Fibroblast of the conjunctiva (primary cell): Measurements from ENCODE around the gene ADAM12.

Experiments
- DNase-seq: peaks from one replicate; pipeline ENCODE4 v3.0.0-alpha.2; 2010; ENCODE audit warnings: low read depth

ADAM12 gene

DNA sequence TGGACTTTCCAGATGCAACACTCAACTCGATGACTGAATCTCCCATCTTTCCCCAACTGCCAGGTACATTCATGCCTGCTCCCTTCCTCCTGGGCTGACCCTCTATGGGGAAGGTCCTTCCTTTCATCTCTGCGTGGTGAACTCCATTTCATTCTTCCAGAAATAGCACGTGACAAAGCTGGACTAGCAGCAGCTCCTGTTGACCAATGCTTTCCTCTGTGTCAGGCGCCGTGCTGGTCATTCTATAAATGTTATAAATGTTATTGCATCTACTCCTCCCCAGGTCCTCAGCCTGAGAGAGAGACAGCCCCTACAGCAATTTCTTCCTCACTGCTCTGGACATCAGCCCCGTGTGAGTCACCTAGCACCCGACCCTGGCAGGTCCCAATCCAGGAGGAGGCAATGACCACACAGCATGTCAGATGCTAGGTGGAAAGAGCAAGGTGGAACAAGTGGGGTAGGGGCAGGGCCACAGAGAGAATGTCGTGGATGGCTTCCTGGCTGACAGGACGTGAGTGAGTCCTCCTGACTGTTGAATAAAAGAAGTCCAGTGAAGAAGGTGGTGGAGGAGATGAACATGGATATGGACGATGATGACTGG lies 178.1 kb downstream of the ADAM12 start:
- no peak for DNase-seq

DNA sequence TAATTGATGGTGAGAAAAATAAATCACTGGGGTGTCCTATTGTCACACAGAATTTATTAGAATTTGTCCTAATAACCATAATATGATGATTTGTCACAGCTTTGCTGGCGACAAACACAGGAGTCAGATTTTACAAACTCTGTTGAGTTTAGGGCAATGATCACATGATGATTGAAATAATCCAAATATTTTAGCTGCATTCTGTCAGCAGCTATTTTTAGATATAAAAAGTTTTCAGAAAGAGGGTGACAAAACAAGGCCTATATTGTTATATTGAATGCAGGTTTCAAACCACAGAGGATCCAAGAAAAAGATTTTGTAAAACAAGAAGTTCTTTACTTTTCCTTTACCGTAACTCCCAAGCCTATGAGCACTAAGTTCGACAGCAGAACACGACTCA lies 178.8 kb downstream of the ADAM12 start:
- DNase-seq: no peak

DNA sequence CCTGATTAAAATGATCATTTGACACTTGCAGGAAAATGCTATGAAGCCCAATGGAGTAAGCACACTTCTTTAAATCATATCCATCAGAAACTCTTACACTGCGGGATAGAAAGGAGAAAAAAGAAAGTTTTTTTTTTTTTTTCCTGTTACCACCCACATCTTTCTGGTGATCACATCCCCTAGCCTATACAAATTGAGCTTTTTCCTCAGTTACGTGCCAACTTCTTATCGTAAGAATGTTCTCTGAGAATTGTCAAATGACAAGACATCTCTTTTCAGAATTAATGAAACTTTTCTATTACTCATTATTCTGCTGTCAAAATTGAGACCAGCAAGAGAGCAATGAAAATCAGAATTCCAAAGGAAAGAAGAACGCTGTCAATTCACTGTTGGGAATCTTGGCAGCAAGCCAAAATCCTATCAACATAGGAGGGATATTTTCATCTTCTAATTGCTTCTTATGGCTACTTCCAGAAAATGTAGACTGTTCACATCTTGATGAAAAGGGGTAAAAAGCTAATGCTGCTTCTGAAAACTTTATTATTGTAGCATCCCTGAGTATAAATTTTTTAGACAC lies 179.5 kb downstream of the ADAM12 start:
- DNase-seq: no peak

DNA sequence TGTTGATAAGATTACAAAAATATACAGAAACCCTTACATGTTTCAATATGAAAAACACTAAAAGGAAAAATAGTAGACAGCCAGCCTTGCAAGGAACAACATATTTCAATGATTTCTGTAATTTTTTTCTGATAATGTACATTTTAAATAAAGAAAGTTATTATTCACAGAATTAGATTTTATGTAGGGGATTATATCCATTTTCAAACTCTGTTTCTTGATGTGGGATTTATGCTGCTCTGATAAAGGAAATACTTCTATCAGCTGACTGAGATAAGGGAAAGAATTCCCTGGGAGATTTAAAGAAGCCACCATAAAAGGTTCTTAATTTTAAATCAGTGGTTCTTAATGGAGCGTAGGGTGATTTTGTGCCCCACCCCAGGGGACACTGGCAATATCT lies 180.4 kb downstream of the ADAM12 start:
- no peak for DNase-seq

DNA sequence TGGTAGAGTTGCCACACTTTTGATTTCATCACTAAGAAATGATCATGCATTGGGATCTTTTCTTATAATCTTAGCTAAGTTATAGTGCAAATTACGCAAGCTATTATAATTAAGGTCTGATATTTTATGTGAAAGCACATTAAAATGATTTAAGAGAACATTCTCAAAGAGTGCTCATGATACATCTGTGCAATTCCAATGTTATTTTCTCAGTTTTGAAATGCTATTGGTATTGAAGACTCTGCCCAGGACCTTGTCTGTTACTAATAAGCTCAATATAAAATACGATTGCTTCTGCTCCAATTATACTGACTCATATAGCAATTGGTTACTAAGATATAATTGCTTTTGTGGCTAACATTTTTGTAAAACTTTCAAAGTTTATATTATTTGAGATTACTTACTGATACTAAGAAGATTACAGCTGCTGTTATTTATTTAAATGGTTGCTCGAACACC lies 180.9 kb downstream of the ADAM12 start:
- no peak for DNase-seq

DNA sequence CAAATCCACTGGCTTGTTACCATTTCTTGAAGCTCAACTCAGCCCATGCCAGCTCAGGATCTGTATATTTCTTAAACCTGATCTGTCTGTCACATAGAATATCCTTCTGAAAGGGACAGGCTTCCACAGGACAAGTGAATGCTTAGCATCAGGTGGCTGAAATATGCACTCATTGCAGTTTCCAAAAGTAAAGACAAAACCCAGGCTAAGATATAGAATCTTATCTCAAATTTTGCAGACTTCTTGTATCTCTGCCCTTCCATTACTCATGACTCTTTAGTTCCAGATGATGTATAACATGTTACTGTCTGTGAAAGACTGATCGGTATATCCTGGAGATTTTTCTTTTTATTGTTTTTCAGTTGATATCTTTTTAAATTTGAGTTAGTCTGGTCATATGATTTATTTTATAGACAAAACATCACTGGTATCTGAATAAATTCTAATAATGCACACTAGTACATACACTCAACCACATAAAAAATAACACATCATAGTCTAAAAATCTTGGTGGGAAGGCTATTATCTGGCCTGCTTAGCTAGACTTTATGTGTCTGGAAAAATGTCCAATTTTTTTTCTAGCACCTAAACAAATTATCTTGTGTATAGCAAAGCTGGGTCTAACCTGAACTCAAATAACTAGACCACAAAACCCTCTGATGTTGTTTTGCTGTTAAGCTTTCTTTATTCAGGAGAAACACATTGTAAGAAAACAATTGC lies 182.6 kb downstream of the ADAM12 start:
- no peak for DNase-seq

DNA sequence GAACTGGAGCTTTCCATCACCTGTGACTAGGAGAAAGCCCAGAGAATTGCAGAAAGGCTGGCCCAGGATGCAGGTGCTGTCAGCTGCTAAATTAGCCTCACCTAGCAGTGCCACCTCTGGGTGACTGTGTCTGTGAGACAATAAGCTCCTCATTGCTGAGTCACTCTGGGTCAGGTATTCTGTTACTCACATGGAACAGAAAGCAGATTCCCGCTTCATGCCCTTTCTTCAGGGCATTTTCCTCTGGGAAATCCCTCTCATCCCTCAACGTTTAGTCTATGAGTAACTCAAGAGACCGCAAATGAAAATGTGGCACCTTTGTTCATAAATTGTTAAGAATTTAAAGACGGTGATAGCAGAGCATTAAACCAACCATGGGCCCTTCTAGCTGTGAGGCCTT lies 184.0 kb downstream of the ADAM12 start:
- no peak for DNase-seq

DNA sequence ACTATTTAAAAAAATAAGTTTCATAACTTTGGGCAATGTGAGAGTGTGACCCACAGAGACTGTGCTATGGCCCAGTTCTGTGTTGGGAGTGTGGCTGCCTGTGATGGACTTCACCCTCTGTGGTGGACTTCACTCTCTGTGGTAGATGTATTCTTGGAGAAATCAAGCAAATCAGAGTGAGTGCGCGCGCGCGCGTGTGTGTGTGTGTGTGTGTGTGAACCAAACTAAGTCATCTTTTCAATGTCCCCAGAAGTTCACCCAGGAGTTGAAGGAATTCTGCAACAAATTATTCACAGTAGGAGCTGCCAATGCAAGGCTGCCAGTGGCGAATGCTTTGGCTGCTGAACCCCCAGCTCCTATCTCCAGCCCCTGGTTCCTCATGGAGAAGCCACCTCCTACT lies 184.5 kb downstream of the ADAM12 start:
- no peak for DNase-seq

DNA sequence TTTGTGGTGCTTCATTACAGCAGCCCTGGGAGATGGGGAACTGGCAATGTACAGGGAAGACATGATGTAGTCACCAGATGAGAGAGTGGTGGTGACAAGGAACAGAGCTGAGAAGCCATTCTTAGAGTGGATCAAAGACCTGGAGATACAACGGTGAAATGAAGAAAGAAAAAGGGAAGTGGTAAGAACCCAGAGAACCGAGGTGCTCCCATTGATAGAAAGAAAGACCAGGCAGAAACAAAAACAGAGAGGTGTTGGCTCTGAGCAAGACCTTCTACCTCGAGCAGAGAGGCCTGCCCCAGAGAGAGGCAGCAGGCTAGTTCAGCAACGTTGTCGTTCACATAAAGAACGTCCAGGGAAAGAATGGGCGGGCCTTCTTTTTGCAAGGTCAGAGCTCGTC lies 186.7 kb downstream of the ADAM12 start:
- no peak for DNase-seq

DNA sequence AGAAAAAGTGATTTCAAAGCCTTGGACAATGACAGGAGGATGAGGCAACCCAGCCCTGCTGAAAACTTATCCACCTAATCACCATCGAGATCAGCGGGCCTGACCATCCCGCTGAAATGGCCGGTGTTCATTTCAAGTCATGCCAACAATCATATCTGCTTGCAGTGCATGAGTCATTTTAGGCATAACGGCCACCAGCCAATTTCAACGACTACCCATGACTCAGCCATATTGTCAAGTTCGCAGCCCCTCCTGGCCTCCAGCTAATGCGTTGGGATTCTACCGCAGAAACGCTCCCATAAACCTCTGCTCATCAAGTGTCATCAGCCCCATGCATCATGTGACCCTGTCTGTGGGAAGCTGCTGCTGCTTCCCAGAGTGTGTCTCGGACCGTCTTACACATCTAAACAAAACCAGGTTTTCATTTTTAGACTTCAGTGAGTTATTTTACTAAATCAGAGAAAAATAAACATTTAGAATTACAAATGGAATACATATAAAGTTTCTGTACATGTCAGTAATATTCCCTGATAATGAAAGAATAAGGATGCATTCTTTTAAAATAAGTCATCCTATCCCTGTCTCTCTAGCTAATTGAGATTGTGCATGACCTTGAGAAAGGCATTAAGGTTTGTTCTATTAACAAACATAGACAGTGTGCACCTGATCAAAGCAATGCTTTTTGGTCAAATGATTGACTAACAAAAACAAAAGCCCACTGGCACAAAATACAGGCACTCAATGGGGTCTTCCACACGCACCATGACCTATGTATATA lies 188.9 kb downstream of the ADAM12 start:
- peak; percentile 94 for DNase-seq

DNA sequence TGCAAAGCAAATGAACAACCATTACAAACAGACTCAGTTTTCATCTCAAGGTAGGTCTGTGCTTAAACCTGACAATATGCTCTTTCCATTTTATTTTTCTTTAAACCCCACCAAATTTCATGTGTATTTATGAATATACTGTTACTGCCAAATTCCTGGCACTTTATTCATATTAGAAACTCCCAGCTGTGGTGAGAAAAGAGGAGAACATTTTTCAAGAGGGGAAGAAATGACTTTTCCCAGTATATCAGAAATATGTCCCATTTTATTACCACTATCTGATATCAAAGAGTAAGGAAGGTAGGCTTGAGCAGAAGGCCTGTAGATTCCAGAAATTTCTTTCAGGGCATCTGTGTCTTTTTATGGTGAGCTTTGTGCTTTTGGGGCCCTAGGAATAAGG lies 189.6 kb downstream of the ADAM12 start:
- no peak for DNase-seq

DNA sequence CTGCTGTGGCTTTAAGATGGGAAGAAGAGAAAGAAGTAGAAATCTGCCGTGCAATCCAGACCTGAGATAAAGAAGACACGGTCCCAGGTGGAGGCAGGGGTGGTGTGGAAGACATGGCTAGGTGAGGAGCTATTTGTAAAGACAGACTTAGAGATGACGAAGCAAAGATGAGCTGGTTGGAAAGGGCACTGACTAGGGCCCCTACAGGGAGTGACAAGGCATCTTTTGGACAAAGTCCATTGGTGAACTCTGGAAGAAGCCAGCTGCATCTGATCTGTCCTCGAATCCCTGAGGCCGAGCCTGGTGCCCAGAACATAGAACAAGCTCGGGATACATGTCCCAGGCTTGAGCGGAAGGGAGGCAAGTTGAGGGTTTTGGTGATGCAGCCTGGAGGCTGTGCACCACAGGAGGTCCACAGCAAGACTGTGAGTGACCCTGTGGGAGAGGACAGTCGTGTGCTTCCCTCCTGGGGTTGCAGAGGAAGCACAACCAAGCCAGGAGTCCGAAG lies 191.2 kb downstream of the ADAM12 start:
- no peak for DNase-seq

DNA sequence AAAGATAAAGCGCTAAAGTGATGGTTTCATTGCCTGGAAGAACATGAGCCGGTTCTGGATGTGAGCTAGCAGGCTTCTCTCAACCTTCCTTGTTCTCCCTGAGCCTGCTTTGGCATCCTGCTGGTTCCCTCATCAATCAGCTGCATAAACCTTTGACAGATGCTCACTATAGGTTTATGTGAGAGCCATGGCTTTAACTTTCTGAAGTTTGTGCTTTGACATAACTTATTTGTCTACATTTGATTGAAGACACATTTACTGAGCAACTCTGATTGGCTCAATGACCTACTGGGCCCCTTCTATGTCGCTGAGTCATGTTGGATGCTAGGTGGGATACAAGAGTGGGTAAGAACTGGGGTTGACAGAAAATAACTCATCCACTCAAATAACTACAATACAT lies 192.0 kb downstream of the ADAM12 start:
- no peak for DNase-seq

DNA sequence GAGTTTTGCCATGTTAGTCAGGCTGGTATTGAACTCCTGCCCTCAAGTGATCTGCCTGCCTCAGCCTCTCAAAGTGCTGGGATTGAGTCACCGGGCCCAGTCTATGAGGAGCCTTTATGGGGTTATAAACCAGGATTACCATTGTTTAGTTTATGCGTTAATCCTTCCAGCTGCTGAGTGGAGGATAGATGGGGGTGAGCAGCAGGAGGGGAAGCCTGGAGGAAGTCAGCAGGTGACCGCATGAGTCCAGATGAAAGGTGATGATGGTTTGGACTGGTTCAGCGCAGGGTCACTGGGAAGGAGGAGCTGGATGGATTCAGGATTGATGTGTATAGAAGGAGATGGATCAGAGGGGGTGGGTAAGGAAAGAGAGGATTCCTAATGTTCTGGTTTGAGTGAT lies 197.1 kb downstream of the ADAM12 start:
- DNase-seq: no peak

DNA sequence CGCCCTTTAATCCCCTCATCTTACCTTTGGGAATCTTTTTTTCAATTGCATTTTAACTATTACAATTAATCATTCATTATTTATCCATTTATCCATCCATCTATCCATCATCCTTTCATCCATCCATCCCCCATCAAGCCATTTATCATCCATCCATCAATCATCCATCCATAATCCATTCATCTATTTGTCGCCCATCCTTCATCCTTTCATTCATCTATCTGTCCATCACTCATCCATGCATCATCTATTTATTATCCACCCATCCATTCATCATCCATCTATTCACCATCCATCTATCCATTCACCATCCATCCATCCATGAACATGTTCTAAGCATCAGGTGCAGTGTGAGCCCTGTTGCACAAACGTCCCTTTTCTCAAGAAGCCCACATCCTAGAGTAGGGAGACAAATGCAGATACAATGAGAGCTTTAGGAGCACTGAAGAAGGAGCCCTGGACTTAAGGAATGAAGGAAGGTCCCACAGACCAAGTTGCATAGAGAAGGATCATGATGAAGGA lies 199.5 kb downstream of the ADAM12 start:
- DNase-seq: no peak

DNA sequence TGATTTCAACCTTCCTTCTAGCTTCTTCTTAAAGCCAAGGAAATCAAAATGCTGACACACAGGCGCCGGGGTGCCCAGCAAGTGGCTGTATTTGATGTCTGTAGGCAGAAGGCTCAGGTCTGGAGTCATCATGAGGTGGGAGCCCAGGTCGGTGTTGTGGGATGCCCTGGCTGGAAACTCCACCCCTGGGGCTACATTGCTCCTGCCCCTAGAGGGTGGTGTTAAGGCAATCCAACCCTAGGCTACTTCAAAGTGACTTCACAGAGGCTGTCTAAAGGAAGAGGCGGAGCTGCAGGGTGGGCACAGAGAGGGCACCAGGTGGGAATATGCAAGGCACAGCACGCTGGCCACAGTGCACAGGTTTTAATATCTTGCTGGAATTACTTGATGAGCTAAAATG lies 200.9 kb downstream of the ADAM12 start:
- no peak for DNase-seq

DNA sequence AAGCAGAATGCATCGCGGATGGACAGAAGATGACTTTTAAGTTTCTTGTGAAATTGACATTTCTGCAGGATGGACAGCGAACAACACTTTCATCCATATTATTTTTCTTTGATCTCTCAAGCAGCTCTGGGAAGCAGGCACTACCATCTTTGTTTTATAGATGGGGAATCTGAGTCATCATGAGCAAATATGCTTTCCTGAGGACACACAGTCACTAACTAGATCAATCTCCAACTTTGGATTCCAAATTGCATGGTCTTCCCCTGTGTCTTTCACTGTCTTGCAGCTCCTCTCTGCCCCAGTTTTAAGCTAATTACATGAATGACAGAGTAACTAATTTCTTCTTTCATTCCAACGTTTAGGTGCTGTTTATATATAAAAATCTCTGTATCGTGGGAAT lies 201.5 kb downstream of the ADAM12 start:
- no peak for DNase-seq

DNA sequence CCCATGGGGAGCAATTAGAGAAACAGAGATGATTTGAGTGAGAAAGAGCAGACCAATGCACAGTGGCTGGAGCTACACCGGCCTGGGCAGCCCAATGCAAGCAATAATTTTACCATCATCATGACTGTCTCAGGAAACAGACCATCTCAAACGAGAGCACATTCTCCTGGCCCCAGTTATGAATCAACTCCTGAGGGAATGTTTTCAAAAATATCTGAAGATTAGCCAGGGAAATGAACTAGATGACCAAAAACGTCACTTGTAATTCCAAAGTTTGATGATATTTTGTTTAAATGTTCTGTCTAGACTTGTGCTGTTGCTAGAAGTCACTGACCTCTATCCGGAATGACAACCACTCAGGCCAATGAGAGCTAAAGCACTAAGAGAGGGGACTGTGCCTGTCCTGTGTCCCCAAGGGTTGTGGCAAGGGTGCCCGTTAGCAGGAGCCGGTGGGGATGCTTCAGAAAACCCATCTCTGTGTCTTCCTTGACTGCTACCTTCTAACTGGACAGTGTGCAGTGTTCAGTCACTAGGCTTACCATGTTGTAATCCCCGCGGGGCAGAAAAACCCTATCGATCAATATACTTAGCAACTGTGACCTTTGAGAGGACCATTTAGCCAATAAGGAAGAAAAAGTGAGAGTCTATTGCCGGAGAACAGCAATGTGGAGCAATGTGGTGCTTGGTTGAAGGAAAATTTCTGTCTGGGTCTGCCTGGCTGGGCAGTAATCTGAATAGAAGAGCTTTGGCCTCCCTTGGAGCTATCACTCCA lies 202.4 kb downstream of the ADAM12 start:
- no peak for DNase-seq

DNA sequence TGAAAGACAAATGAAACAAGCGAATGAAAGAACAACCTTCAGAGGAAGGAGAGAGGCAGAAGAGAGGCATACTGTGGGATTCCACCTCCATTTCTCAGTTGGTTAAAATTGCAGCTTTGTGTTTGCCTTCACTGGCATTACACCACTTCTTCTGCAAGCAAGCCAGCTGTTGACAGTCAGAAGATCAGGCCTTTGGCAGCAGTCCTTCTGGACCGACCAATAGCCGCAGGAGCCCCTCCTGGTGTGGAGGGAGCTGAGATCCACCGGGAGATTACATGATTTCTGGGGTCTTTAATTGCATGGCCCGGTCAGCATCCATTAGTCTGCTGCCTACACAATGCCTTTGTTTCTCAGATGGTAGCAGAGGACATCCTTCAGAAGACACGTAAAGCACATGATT lies 206.7 kb downstream of the ADAM12 start:
- DNase-seq: no peak

DNA sequence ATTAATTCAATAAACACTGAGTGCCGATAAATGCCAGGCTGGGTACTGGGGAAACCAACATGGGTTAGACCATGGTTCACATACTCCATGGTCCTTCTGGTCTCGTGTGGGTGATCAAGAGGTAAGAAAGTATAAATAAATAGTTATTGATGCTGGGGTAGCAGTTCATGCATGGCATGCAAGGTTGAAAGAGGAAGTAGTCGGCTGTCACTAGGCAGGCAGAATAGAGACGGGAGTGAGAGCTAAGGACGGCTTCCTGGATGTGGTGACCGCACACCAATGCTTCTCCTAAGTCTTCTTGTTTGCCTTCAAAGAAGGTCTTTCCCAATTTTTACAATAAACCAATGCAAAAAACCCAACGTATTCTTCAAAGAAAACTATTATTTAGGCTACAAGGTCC lies 208.6 kb downstream of the ADAM12 start:
- no peak for DNase-seq

DNA sequence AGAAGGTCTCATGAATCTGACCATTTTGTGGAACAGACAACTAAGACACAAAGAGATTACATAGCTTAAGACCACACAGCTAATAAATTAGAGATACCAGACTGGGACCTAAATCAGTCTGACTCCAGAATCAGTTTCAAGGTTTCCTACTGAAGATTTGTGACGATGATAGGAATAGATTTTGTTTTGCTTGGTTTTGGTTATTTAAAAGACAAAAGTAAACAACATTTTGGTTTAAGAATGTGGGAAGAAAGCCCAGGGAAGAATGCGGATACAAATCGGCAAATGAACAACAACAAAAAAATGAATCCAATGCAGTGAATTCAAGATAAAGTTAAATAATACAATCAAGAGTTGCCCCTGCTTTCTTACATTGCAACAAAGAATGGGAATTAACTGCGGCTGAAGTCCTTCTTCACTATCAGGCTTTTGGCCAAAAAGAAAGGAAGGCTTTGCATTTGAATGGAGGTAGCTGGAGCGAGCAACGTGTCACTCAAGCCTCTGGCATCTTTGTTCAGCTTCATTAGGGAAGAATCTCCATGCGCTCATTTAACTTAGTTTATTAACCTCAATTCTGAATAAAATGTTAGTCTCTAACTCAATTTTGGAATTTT lies 210.8 kb downstream of the ADAM12 start:
- no peak for DNase-seq
